GM06990 (cell line): ENCODE results near the gene RECQL5.

ENCODE experiments used
- DNase-seq: peaks from one replicate; pipeline ENCODE4 v3.0.0-alpha.2; 2011; ENCODE audit not compliant: insufficient read length; ENCODE audit errors: extremely low read depth
- H3K27me3 ChIP-seq: replicated peaks from 2 replicates; pipeline ENCODE4 v1.6.0; 2011; ENCODE audit warnings: low read length; ENCODE audit not compliant: control insufficient read depth, insufficient read depth
- H3K36me3 ChIP-seq: 2 replicates; pipeline ENCODE4 v1.5.1; 2011; ENCODE audit warnings: low read length; ENCODE audit not compliant: control insufficient read depth, insufficient read depth
- H3K4me3 ChIP-seq: replicated peaks from 2 replicates; pipeline ENCODE4 v1.5.1; 2011; ENCODE audit warnings: low read depth, mild to moderate bottlenecking, control low read depth, low read length
- TF ChIP-seq, protein P1 (sequence below): IDR thresholded peaks from 2 replicates; pipeline ENCODE4 v1.5.1; 2011; ENCODE audit warnings: low read length, control low read depth, mild to moderate bottlenecking, inconsistent platforms; ENCODE audit not compliant: insufficient read depth, poor library complexity, severe bottlenecking

RECQL5 gene

DNA sequence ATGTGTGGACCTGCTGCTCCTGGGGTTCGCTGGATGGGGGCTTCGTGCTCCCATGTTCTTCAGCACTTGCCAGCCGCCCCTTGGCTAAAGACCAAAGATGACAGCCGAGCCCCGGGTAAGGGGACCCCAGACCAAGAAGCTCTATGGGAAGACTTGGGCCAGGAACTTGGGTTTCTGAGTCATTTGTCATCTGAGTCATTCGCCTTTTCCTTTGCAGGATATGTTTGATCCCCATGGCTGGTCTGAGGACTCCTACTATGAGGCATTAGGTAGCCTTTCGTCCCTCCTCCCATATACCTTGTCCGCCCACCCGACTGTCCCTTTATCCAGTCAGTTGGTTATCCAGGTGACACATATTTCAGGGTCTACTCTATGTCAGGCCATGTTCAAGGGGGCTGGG, 36.6 kb upstream of the RECQL5 start:
- TF ChIP-seq, protein P1, sequence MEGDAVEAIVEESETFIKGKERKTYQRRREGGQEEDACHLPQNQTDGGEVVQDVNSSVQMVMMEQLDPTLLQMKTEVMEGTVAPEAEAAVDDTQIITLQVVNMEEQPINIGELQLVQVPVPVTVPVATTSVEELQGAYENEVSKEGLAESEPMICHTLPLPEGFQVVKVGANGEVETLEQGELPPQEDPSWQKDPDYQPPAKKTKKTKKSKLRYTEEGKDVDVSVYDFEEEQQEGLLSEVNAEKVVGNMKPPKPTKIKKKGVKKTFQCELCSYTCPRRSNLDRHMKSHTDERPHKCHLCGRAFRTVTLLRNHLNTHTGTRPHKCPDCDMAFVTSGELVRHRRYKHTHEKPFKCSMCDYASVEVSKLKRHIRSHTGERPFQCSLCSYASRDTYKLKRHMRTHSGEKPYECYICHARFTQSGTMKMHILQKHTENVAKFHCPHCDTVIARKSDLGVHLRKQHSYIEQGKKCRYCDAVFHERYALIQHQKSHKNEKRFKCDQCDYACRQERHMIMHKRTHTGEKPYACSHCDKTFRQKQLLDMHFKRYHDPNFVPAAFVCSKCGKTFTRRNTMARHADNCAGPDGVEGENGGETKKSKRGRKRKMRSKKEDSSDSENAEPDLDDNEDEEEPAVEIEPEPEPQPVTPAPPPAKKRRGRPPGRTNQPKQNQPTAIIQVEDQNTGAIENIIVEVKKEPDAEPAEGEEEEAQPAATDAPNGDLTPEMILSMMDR, result no peak
- DNase-seq, result no peak
- Histone ChIP-seq H3K4me3 (no peak overlapping the region), H3K36me3 (peaks cover 62% of the 10 kb centered on the region), H3K27me3 (no peaks in the 10 kb centered on the region)

DNA sequence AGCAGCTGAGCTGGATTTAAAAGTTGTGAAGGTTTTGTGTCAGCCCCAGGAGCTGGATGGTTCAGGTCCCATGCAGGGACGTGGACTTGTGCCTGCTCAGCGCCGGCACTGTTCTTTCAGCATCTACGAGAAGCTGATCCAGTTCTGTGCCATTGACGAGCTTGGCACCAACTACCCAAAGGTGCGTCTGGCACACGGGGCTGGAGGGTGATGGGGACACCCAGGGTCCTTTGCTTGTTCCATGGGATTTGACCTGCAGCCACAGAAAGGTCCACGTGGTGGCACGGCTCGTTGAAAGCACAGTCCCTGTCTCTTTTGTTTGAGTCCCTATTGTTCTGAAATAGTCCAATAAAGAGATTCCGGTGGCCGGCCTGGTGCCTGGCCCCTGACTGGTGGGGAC, 36.2 kb upstream of the RECQL5 start:
- no peaks in the 10 kb centered on the region for H3K27me3 ChIP-seq
- H3K4me3 ChIP-seq, result no peak overlapping the region
- TF ChIP-seq, protein P1, result no peak
- peaks cover 62% of the 10 kb centered on the region for H3K36me3 ChIP-seq
- DNase-seq, result no peak

DNA sequence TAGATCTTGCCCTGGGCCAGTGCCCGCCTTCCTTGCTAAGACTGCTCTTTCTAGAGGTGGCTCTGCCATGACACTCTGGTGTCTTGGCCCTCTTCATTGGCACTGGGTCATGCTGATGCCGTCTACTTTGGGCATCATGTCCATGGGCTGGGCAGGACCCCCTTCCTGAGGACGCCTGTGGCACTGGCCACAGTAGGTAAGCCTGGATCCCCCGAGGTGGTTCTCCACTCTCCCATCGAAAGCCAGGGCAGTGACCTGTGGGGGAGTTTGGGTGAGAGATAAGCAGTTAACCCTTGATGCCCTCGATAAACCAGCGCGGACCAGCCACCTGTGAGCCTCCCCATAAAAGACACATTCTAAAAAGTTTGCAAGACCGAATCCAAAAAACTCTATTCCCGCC, 34.3 kb upstream of the RECQL5 start:
- H3K4me3 ChIP-seq, result no peak overlapping the region

DNA sequence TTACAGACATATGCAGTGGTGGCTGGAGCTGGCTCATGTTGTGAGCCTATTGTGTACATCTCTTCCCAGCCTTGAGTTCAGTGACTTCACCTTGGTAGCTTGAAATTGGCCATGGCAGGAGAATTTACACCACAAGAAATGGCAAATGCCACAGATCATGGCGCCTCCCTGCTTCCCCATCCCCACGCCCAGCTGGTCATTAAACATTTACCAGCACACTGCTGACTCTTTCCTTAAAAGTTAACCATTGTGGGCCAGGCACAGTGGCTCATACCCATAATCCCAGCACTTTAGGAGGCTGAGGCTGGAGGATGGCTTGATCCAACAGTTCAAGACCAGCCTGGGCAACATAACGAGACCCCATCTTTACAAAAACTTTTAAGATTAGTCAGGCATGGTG, 31.7 kb upstream of the RECQL5 start:
- Histone ChIP-seq H3K4me3 (no peak overlapping the region), H3K27me3 (no peaks in the 10 kb centered on the region), H3K36me3 (peaks cover 54% of the 10 kb centered on the region)
- TF ChIP-seq, protein P1, result no peak
- no peak for DNase-seq

More for the DNA sequence above, 34.3 kb upstream of the RECQL5 start:
- Histone ChIP-seq H3K36me3 (peaks cover 62% of the 10 kb centered on the region), H3K27me3 (no peaks in the 10 kb centered on the region)
- TF ChIP-seq, protein P1, result no peak
- no peak for DNase-seq

DNA sequence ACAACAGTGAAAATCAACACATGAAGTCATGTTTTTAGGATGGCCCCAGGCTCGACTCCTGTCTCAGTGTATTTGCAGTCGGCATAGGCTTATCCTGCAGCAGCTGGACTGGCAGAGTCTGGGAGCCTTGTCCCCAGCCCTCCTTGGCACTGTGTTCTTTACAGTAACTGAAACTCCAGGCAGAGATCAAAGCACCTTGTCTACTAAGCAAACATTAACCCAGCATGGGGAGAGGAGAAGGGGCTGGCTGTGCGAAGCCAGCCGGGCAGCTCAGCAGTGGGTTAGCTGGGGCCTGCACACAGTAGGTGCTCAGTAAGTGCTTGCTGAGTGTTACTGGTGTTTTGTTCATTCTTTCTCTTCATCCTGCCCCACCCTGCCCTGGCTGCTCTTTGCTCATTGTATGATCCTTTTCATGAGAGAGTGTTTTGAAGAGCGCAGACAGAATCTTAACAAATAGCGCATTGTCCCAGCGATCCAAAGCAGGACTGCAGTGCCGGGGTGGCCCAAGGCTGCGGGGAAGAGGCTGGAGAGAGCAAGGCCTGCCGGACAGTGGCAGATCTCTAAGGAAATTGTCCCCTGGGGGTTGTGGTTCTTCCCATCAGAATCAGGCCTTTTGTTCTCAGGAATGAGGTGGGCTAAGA, 30.8 kb upstream of the RECQL5 start:
- no peak overlapping the region for H3K4me3 ChIP-seq
- TF ChIP-seq, protein P1, result no peak
- DNase-seq, result no peak
- H3K36me3 ChIP-seq, result peaks cover 48% of the 10 kb centered on the region
- no peaks in the 10 kb centered on the region for H3K27me3 ChIP-seq

DNA sequence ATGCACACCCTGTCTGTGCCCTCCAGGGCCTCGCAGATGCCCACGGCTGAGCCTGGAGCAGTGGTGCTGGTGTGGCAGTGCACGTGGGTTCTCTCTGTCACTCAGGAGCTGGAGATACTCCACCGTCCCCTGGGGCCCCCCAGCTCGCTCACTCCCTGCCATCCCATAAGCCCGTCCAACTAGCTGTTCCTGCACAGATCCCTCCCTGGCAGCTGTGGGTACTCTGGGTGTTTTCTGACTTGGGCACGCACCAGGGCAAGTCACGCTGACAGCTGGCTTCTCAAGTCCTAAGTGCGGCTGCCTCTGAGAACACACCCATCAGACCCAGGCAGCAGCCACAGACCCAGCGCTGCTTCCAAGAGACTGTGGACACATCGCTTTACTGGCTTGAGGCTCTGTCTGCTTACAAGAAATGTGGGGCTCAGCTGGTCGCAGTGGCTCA, 28.9 kb upstream of the RECQL5 start:
- no peak for DNase-seq
- H3K4me3 ChIP-seq, result no peak overlapping the region
- H3K36me3 ChIP-seq, result peaks cover 44% of the 10 kb centered on the region
- no peaks in the 10 kb centered on the region for H3K27me3 ChIP-seq
- TF ChIP-seq, protein P1, result no peak
